Lower lobe of right lung (tissue), 2 donors: Measurements from ENCODE around the gene NFATC2. TPM values are rescaled to one million over a fixed set of nuclear protein-coding genes. Genes with fewer than 3 reads are reported as not detected.
A peak's percentile ranks its signal among the peaks of the same experiment; 100 is the strongest.
"Not testable (repeated sequence)": the region's sequence is repeated elsewhere in the genome, so short reads cannot be mapped to it uniquely, and the experiment has no call there.

Experiments used
- ATAC-seq, 2 donors: fragments of 200-7000 bp; cut with Tn5 transposase; one replicate each; pipeline ENCODE4 v1.9.1; 2020 to 2022; ENCODE audit warnings: mild to moderate bottlenecking in 2 of 2, moderate library complexity in 2 of 2
- DNase-seq: peaks from one replicate; pipeline ENCODE4 v3.0.0-alpha.2; 2020
- H3K27ac ChIP-seq: fragments of 200-600 bp; one replicate; pipeline ENCODE4 v1.8.0; 2022
- H3K27me3 ChIP-seq: fragments of 200-600 bp; one replicate; pipeline ENCODE4 v1.8.0; 2022; ENCODE audit warnings: low read depth
- H3K36me3 ChIP-seq: fragments of 200-600 bp; one replicate; pipeline ENCODE4 v1.8.0; 2022; ENCODE audit warnings: mild to moderate bottlenecking
- H3K4me1 ChIP-seq: fragments of 200-600 bp; one replicate; pipeline ENCODE4 v1.8.0; 2022
- H3K4me3 ChIP-seq: fragments of 200-600 bp; one replicate; pipeline ENCODE4 v1.8.0; 2022; ENCODE audit warnings: mild to moderate bottlenecking
- H3K9me3 ChIP-seq: fragments of 200-600 bp; one replicate; pipeline ENCODE4 v1.8.0; 2022
- intact Hi-C: fragments of 100-400 bp; cut with DNase I; formaldehyde crosslinking; loops from one replicate; pipeline ENCODE4 v1.11.0; 2022
- total RNA-seq: library from RNA; stranded (reverse); fragmentation: NEBNext Ultra II Directional; extraction: Animal tissue kit (Norgen Biotek cat#: 25700); gene quantifications from one replicate; pipeline ENCODE4 v1.2.1, GENCODE V29; 2021
- TF ChIP-seq, protein P1 (sequence below): fragments of 200-600 bp; IDR thresholded peaks from one replicate; pipeline ENCODE4 v1.8.0; 2022; ENCODE audit warnings: antibody characterized with exemption, mild to moderate bottlenecking
- donor health status: DM: no; HTN: yes; CAD: no; lungs with severe emphysema.

Gene NFATC2
- total RNA-seq, 1 donor from 2014 or later, result 6.6 TPM

DNA sequence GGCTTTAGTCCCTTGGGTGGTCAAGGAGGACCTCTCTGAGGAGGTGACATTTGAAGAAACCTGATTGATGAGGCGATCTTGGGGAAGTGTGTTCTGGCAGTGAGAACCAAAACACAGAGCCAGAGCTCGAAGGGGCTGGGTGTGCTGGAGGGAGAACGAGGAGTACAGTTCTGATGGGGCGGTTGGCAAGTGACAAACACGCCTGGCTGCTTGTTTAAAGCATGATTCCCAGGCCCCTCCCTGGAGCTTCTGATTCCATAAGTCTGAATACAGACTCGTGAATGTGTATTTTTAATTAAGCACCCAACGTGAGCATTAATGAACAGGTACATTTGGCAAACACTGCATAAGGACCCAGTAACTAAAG is 886 bp upstream of the NFATC2 start:
- no peaks in the 10 kb centered on the region for H3K36me3 ChIP-seq

DNA sequence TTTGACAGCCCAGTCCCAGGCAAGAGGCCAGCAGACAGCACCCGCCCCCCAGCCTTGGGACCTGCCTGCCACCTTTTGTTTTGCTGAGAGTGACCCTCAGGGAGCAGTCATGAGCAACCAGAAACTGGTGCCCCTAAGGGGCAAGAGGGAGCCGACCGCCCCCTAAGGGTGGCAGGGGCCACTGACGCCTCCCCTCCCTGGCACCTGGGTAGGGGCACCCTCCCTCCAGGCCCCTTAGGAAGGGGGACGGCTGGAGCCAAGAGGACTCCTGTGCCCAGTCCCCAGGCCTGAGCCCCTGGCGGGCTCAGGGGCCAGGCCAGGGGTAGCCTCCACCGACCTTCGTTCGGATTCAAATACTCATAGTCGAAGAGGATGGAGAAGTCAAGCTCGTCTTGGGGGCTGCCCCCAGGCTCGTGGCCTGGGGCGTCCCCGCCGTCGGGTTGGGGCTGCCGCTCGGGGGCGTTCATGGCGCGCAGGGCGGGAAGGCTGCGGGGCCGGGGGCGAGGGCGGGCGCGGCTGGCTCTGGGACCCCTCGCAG is 417 bp downstream of the NFATC2 start:
- H3K9me3 ChIP-seq, result no peaks in the 10 kb centered on the region
- H3K4me1 ChIP-seq, result peaks cover 26% of the 10 kb centered on the region
- intact Hi-C loops, result no loop called here
- H3K4me3 ChIP-seq, result peak overlapping the region; percentile 57
- TF ChIP-seq, protein P1, sequence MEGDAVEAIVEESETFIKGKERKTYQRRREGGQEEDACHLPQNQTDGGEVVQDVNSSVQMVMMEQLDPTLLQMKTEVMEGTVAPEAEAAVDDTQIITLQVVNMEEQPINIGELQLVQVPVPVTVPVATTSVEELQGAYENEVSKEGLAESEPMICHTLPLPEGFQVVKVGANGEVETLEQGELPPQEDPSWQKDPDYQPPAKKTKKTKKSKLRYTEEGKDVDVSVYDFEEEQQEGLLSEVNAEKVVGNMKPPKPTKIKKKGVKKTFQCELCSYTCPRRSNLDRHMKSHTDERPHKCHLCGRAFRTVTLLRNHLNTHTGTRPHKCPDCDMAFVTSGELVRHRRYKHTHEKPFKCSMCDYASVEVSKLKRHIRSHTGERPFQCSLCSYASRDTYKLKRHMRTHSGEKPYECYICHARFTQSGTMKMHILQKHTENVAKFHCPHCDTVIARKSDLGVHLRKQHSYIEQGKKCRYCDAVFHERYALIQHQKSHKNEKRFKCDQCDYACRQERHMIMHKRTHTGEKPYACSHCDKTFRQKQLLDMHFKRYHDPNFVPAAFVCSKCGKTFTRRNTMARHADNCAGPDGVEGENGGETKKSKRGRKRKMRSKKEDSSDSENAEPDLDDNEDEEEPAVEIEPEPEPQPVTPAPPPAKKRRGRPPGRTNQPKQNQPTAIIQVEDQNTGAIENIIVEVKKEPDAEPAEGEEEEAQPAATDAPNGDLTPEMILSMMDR, result peak; percentile 32
- DNase-seq (peak; percentile 50), ATAC-seq (peak; percentile 52 to 57)
- H3K27ac ChIP-seq, result peak overlapping the region; percentile 75
- no peaks in the 10 kb centered on the region for H3K36me3 ChIP-seq
- H3K27me3 ChIP-seq, result peaks cover 16% of the 10 kb centered on the region

More for the DNA sequence above, 886 bp upstream of the NFATC2 start:
- intact Hi-C loops, result no loop called here
- no peak for ATAC-seq
- Histone ChIP-seq H3K27ac (no peak overlapping the region), H3K9me3 (no peaks in the 10 kb centered on the region), H3K27me3 (peaks cover 16% of the 10 kb centered on the region), H3K4me3 (no peak overlapping the region), H3K4me1 (peaks cover 26% of the 10 kb centered on the region)
- no peak for DNase-seq
- TF ChIP-seq, protein P1, result no peak

DNA sequence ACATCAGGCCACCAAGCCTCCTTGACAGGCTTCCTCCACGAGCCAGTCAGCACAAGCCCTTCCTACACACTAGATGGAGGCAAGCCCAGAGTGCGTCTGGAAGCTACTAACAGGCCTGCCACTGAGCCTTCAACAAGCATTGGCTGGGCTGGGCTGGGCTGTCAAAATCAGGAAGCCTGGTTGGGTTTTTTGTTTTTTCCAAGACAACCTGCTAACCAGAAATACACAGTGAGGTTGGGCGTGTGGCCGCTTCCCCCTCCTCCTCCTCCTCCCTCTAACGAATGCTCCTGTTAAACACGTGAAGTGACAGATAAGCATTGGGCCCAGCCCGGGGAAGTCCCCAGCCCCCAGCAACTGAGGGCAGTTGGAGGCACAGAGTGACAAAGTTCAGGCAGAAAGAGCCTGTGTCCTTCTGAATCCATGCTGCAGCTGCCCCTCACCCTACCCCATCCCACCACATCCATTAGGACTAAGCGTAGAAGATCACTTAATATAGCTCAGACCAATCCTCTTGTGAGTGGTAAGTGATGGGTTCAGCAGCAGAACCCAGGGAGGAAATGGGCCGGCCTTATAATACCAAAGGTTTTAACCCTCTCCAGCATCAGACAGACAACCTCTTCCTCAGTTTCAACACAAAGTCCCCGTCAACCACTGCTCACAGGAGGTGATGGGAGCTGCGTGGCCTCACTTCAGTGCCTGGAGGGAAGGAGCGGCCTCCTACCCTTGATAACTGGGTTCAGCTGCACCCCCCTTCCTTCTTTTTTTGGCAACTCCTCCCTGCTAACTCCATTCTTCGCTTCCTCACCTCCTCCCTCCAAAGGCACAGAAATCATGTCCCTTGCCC is 1.1 kb downstream of the NFATC2 start:
- intact Hi-C loops, result no loop called here
- peak; percentile 62 for DNase-seq
- ATAC-seq, result peak; percentile 68 to 78
- Histone ChIP-seq H3K9me3 (no peaks in the 10 kb centered on the region), H3K4me1 (peaks cover 26% of the 10 kb centered on the region), H3K27me3 (peaks cover 16% of the 10 kb centered on the region), H3K4me3 (peak overlapping the region; percentile 57), H3K27ac (peak overlapping the region; percentile 75), H3K36me3 (no peaks in the 10 kb centered on the region)
- TF ChIP-seq, protein P1, result no peak

DNA sequence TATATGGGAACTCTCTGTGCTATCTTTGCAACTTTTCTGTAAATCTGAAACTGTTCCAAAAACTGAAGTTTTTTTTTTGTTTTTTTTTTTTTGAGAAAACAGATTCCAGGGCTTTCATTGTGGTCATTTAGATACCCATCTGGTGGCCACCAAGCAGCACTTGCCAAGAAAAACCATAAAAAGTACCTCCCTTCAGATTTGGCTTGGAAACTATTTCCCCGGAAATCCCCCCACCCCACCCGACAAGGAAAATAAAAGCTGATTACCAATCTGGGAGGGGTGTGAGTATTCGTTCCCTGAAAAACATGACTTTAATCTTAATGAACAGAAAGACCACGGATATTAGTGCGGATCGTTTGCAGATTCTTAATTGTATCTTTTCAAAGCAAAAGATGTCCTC is 1.9 kb downstream of the NFATC2 start:
- TF ChIP-seq, protein P1, result no peak
- H3K4me1 ChIP-seq, result peaks cover 26% of the 10 kb centered on the region
- H3K27ac ChIP-seq, result peak overlapping the region; percentile 38
- intact Hi-C loops, result no loop called here
- peak overlapping the region; percentile 57 for H3K4me3 ChIP-seq
- ATAC-seq, result no peak
- no peaks in the 10 kb centered on the region for H3K36me3 ChIP-seq
- no peak for DNase-seq
- H3K9me3 ChIP-seq, result no peaks in the 10 kb centered on the region
- H3K27me3 ChIP-seq, result peaks cover 16% of the 10 kb centered on the region

DNA sequence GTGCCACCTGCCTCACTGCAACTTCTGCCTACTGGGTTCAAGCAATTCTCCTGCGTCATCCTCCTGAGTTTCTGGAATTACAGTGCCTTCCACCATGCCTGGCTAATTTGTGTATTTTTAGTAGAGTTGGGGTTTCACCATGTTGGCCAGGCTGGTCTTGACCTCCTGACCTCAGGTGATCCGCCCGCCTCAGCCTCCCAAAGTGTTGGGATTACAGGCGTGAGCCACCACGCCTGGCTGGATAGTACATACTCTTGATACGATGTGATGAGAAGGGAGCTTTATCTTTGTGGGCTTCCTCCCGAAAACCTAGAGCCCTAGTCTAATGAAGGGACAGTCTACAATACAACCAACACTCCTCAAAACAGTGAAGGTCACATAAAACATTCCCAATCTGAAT is 2.4 kb downstream of the NFATC2 start:
- H3K27me3 ChIP-seq, result peaks cover 14% of the 10 kb centered on the region
- H3K9me3 ChIP-seq, H3K27ac ChIP-seq, intact Hi-C loops, DNase-seq, H3K36me3 ChIP-seq, ATAC-seq, H3K4me3 ChIP-seq: not testable (repeated sequence)
- peaks cover 30% of the 10 kb centered on the region for H3K4me1 ChIP-seq
